GM12891 (cell line): ENCODE results near the gene OR1L8. TPM values are rescaled to one million over a fixed set of nuclear protein-coding genes. Genes with fewer than 3 reads are reported as not detected.
"Not testable (repeated sequence)": the region's sequence is repeated elsewhere in the genome, so short reads cannot be mapped to it uniquely, and the experiment has no call there.

Experiments used
- DNase-seq: peaks from one replicate; pipeline ENCODE4 v3.0.0; 2011; ENCODE audit warnings: low spot score; ENCODE audit not compliant: insufficient read length
- FAIRE-seq: peaks from 2 replicates; lab custom pipeline; 2011; peaks lifted over from hg19 to GRCh38; lab: Jason Lieb, UNC
- PAX5 ChIP-seq: IDR thresholded peaks from 2 replicates; pipeline ENCODE4 v1.6.1; 2011; ENCODE audit warnings: low read length, moderate library complexity, mild to moderate bottlenecking; ENCODE audit not compliant: insufficient read depth, severe bottlenecking
- POLR2A ChIP-seq: IDR thresholded peaks from 2 replicates; pipeline ENCODE4 v1.6.1; 2011; ENCODE audit warnings: low read depth, low read length, control low read depth
- POLR2AphosphoS5 ChIP-seq: IDR thresholded peaks from 2 replicates; pipeline ENCODE4 v1.6.1; 2011; ENCODE audit warnings: low read depth, low read length, control low read depth
- POU2F2 ChIP-seq: IDR thresholded peaks from 2 replicates; pipeline ENCODE4 v1.6.1; 2011; ENCODE audit warnings: low read depth, mild to moderate bottlenecking, control low read depth, low read length, moderate library complexity
- SPI1 ChIP-seq: IDR thresholded peaks from 2 replicates; pipeline ENCODE4 v1.6.1; 2011; ENCODE audit warnings: low read depth, low read length, control low read depth
- TAF1 ChIP-seq: IDR thresholded peaks from 2 replicates; pipeline ENCODE4 v1.6.1; 2011; ENCODE audit warnings: low read depth, low read length, control low read depth
- polyA plus RNA-seq: library from polyadenylated mRNA; unstranded; fragments of >200 nt; gene quantifications from one replicate; pipeline ENCODE4 v1.2.1, GENCODE V29; 2012; ENCODE audit warnings: low read depth, missing spikeins, inconsistent platforms; ENCODE audit not compliant: missing spikeins

Gene OR1L8
- polyA plus RNA-seq: not detected

DNA sequence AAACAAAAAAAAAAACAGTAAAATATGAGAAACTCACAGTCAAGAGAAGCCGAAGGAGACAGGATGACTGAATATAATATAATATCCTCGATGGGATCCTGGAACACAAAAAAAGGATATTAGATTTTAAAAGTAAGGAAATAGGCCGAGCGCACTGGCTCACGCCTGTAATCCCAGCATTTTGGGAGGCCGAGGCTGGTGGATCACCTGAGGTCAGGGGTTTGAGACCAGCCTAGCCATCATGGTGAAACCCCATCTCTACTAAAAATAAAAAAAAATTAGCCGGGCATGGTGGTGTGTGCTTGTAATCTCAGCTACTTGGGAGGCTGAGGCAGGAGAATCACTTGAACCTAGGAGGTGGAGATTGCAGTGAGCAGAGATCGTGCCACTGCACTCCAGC, at the start of gene OR1L8:
Gene OR1L8 (minus strand): TSS at position 101 of the 400 bp plus-strand sequence. CDS start 14,907 bp downstream, outside the sequence.
- FAIRE-seq, DNase-seq: not testable (repeated sequence)

GRCh38 chr9:122619996-122620395, 36.8 kb upstream of the OR1L8 start:
- no peak for DNase-seq
- FAIRE-seq: no peak
- TF ChIP-seq TAF1 (no peak), PAX5 (no peak), SPI1 (no peak), POLR2A (no peak)

DNA sequence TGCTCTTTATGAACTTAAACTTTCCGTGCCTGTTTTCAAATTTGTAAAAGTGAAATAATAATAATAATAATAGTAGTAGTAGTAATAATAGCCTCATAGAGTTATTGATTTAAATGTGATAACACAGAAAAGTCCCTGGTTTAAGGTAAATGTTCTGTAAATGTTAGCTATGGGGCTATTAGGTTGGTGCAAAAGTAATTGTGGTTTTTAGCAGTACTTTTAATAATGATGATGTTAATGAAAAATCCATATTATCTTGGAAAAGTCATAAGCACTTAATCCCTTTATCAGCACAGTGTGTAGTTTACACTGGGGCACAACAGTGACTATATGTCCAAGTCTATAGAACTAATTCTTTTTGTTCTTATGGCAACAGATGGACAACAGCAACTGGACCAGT, 31.2 kb upstream of the OR1L8 start, which contains the start of gene OR1Q1:
Gene OR1Q1 (plus strand): TSS at position 377 of the 400 bp plus-strand sequence. CDS start 0 bp downstream, at position 377.
- no peak for FAIRE-seq
- DNase-seq: no peak
- TF ChIP-seq SPI1: no peak
- TF ChIP-seq TAF1: no peak
- TF ChIP-seq POU2F2: no peak
- no peak for TF ChIP-seq PAX5
- no peak for TF ChIP-seq POLR2A
- no peak for TF ChIP-seq POLR2AphosphoS5

DNA sequence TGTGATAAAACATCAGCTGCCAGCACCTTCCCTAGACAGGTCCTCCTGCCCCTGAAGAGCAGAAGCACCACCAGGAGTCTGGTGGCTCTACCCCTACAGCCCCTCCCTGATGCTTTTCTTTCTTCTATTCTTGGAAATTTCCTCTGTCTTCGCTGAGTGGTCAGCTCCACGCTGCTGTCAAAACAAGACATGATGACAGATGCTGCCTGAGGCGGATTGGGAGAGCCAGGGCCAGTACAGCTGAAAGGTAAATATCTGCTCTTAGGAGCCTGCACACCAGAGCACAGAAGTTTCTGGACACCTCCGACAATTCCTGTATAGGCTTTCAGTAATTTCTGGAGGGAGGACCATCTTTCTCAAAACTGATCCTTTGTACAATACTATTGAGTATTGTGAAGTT, 26.6 kb upstream of the OR1L8 start:
- no peak for DNase-seq
- no peak for FAIRE-seq
- TF ChIP-seq SPI1: no peak
- TF ChIP-seq POLR2AphosphoS5: no peak
- TF ChIP-seq POLR2A: no peak
- no peak for TF ChIP-seq POU2F2
- TF ChIP-seq TAF1: no peak
- TF ChIP-seq PAX5: no peak

DNA sequence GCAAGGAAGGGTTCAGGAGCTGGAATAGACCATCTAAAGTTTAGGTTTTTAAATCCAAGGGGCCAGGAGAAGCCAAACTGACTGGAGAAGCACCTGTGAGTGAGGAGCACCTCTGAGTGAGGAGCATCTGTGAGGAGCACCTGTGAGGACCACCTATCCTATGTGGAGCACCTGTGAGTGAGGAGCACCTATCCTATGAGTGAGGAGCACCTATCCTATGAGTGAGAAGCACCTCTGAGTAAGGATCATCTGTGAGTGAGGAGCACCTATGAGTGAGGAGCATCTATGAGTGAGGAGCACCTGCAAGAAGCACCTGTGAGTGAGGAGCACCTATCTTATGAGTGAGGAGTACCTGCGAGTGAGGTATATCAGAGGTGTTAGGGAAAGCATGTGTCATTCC, 23.4 kb upstream of the OR1L8 start:
- TF ChIP-seq SPI1: no peak
- no peak for TF ChIP-seq POU2F2
- TF ChIP-seq TAF1: no peak
- TF ChIP-seq POLR2A: no peak
- TF ChIP-seq PAX5: no peak
- no peak for TF ChIP-seq POLR2AphosphoS5

DNA sequence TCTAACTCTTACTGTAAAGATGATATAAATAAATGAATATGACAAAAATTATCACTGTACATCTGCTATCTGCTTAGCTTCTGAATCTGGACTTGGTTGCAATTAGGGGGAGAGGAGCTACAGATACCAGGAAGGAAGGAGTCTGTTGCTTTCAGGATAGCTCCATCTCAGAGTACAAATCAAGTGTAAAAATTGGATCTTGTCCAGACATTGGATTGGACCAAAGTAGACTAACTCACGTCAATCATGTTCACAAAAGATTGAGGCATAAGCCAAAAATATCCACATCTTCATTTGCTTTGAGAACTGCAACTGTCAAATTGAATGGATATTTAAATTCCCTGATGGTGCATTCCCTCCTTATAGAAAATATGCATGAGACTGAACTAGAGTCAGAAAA, 22.5 kb upstream of the OR1L8 start:
- no peak for TF ChIP-seq POU2F2
- FAIRE-seq (no peak), DNase-seq (no peak)

More for the DNA sequence above, 23.4 kb upstream of the OR1L8 start:
- FAIRE-seq (no peak), DNase-seq (no peak)

GRCh38 chr9:122580360-122580759, 2.8 kb downstream of the OR1L8 start:
- DNase-seq (no peak), FAIRE-seq (no peak)
- TF ChIP-seq POU2F2 (no peak), POLR2AphosphoS5 (no peak), SPI1 (no peak), TAF1 (no peak), PAX5 (no peak)

DNA sequence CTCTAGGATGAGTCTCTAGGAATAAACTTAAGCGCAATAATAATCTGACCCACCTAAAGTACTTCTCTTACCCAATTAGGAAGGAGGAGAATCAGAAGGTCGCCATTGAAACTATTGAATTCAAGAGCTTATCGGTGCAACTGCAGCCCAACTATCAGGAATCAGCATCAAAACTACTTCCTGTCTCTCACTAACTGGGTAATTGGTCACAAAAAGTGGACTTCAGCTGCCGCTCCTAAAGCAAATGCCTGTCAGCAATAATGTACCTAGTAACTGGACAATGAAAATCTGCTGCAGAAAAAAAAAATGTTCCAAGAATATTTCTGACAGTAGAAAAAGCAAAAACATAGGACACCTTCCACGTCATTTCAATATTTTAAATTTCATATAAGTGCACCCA, 3.3 kb downstream of the OR1L8 start:
- DNase-seq: no peak
- no peak for FAIRE-seq
- no peak for TF ChIP-seq POLR2AphosphoS5
- TF ChIP-seq SPI1: no peak
- no peak for TF ChIP-seq POU2F2
- TF ChIP-seq PAX5: no peak
- TF ChIP-seq POLR2A: no peak
- no peak for TF ChIP-seq TAF1

GRCh38 chr9:122572456-122572855, 10.7 kb downstream of the OR1L8 start:
- DNase-seq (no peak), FAIRE-seq (no peak)
- TF ChIP-seq POLR2A (no peak), SPI1 (no peak), TAF1 (no peak), PAX5 (no peak), POLR2AphosphoS5 (no peak), POU2F2 (no peak)

DNA sequence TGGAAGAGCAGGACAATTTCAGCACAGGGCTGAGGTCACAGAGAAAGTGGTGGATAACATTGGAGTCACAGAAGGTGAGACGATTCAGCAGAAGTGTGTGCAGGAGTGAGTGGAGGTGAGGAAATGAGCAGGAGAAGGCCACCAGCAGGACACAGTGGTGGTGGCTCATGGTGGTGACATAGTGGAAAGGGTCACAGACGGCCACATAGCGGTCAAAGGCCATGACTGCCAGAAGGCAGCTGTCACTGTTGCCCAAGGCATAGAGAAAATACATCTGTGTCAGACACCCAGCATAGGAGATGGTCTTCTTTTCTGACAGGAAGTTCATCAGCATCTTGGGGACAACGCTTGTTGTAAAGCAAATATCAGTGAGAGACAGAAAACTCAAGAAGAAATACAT, 15.3 kb downstream of the OR1L8 start:
- TF ChIP-seq POLR2A (no peak), POU2F2 (no peak)
- no peak for FAIRE-seq

DNA sequence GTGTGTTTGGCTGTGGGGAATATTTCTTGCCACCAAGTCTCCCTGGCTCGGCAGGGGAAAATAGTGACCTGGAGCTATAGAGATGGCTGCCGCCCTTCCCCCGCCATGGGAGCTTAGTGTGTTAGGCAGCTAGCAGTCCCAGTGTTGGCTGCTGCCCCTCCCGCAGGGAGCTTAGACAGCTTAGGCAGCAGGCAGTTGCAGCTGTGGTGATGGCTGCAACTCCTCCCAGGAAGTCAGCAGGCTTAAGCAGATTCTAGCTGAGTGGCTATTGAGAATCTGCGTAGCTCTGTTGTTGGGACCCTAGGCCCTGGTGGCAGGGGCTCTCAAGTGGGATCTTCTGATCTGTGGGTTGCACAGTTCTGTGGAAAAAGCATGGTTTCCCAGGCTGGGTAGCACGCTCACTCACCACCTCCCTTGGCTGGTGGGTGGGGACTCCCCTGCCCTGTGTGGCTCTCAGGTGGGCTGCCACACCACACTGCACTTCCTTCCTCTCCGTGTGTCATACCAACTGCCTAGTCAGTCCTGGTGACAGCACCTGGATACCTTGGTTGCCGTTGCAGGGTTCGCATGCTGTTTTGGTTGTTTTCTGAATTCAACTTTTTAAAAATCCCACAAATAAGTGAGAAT, 20.9 kb downstream of the OR1L8 start:
- no peak for DNase-seq
- FAIRE-seq: no peak
- TF ChIP-seq POLR2A (no peak), POLR2AphosphoS5 (no peak), PAX5 (no peak), SPI1 (no peak), POU2F2 (no peak)

More for the DNA sequence above, 15.3 kb downstream of the OR1L8 start:
- DNase-seq: no peak

GRCh38 chr9:122561446-122561845, 21.7 kb downstream of the OR1L8 start:
- DNase-seq (no peak), FAIRE-seq (no peak)
- TF ChIP-seq POU2F2 (no peak), SPI1 (no peak), POLR2A (no peak)
